GM18907 (cell line): Measurements from ENCODE around the gene SYT7.
"Not testable (repeated sequence)": the region's sequence is repeated elsewhere in the genome, so short reads cannot be mapped to it uniquely, and the experiment has no call there.

ENCODE experiments used
- ATAC-seq: cut with Tn5 transposase; IDR thresholded peaks from one replicate; pipeline ENCODE4 v1.9.1; 2021; ENCODE audit warnings: mild to moderate bottlenecking, moderate library complexity; ENCODE audit not compliant: unreplicated experiment

Gene SYT7

DNA sequence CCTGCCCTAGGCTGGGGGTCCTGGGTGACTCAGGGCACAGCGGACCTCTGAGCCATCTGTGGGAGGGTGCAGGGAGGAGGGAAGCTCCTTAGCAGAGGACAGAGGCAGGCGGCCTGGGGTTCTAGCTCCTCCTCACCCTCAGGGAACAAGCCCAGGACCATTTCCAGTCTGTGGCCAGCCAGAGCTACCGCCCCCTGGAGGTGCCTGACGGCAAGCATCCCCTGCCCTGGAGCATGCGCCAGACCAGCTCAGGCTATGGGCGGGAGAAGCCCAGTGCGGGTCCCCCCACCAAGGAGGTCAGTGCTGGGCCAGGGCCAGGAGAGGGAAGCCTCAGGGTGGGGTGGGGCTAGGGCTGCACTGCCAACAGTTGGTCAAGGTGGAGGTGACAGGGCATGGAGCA, 98.4 kb downstream of the SYT7 start:
- no peak for ATAC-seq

- no peak for ATAC-seq
Measured at GRCh38 chr11:61481806-61482205, 99.1 kb downstream of the SYT7 start.

GRCh38 chr11:61480994-61481335, 99.9 kb downstream of the SYT7 start:
- ATAC-seq, result no peak

DNA sequence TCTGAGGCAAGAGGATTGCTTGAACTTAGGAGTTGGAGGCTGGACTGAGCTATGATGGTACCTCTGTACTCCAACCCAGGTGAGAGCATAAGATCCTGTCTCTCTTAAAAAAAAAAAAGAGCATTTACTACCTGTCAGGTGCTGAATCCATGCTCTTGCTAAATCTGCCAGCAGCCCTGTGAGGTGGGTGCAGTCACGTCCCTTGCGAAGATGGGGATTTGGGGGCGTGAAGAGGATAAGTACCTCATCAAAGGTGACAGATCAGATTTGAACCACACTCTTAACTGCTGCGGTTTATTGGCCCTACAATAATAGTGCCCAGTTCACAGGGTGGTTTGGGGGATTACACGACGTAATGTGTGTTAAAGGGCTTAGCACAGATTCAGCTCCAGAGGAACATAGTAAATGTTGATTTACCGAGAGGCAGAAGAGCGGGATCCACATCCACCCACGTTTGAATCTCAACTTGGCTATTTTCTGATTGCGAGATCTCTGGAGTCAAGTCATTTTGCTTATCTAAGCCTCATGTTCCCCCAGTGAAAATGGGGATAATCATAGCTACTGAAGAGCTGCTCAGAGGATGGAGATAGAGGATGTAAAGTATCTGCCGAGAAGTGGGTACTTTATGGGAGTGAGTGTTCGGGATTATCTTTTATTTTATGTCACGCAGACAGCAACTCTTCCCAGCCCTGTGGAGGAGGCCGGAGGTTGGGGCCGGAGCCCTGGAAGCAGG, 100.4 kb downstream of the SYT7 start:
- no peak for ATAC-seq

GRCh38 chr11:61479360-61480058, 101.4 kb downstream of the SYT7 start:
- not testable (repeated sequence) for ATAC-seq

DNA sequence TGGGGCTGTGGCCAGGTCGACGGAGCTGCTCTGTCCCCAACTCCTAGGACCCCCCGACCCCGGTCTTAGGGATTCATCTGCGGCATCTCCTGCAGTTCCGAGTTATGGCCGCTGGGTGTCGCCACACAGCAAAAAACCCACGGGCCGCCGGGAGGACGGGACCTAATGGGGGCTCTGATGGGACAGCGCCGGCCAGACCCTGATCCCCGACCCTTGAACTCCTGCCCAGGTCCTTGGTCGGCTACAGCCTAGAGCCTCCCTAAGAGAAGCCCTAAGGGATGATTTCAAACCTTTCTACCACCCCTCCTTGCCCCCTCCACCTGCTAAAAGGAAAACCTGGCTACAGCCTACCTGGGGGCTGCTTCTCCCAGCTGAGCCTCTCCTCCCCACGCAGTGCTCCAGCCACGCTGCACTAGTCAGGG, 103.1 kb downstream of the SYT7 start:
- ATAC-seq, result no peak

DNA sequence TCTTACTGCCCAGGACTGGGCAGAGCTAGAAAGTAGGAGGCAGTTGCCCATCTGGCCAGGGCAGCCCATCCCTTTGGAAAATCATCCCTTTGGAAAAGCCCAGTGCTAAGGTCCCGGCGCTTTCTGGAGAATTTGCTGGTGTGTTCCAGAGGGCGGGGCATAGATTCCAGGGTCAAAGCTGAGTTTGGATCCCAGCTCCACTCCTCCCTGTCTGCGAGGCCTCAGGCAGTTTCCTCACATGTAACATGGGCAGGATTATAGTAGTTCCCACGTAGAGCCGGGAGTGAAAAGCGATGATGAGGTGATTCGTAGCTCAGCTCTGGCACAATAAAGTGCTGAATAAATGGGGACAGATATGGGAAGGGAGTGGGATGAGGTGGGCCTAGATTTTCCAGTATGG, 103.8 kb downstream of the SYT7 start:
- no peak for ATAC-seq

DNA sequence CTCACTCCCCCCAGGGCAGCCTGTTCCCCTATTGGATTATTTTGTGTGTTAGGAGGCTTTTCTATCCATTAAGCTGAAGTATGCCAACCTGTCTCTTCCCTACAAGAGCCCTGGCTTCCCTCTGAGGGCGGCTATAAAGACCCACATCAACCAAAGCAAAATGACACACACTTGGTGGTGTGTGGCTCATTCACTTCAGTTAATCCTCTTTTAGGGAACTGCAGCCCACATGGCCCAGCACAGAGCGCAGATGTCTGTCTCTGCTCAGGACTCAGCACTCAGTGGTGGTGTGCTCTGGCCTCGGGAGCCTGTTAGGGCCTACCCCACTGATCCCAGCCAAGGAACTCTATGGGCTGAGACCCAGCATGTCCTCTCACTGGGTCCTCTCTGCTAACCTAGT, 104.5 kb downstream of the SYT7 start:
- ATAC-seq, result no peak

GRCh38 chr11:61475433-61475832, 105.4 kb downstream of the SYT7 start:
- ATAC-seq, result no peak

- no peak for ATAC-seq
Measured at GRCh38 chr11:61474013-61474643, 106.7 kb downstream of the SYT7 start.

- no peak for ATAC-seq
Measured at GRCh38 chr11:61473370-61474012, 107.4 kb downstream of the SYT7 start.

- no peak for ATAC-seq
Measured at GRCh38 chr11:61472868-61473267, 108.0 kb downstream of the SYT7 start.

DNA sequence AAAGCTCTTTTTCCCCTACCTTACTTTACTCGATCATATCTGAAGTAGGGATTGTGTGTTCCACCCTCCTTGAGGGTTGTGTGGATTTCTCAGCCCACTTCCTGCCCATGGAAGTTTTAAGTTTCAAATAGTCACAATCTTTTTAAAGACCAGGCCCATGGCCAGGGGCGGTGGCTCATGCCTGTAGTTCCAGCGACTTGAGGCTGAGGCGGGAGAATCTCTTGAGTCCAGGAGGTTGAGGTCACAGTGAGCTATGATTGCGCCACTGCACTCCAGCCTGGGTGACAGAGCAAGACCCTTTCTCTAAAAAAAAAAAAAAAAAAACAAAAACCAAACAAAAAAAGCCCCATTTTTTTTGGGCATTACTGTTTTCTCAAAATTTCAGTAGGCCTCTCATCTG, 108.6 kb downstream of the SYT7 start:
- no peak for ATAC-seq

DNA sequence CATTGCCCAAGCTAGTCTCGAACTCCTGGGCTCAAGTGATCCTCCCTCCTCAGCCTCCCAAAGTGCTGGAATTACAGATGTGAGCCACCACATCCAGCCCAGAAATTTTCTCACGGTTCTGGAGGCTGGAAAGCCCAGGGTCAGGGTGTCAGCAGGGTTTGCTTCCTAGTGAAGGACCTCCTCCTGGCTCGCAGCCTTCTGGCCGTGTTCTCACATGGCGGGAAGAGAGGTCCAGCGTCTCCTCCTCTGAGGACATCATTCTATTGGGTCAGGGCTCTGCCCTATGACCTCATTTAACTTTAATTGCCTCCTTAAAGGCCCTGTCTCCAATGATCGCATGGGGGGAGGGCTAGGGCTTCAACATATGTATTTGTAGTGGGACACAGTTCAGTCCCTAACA, 112.9 kb downstream of the SYT7 start:
- ATAC-seq, result no peak

DNA sequence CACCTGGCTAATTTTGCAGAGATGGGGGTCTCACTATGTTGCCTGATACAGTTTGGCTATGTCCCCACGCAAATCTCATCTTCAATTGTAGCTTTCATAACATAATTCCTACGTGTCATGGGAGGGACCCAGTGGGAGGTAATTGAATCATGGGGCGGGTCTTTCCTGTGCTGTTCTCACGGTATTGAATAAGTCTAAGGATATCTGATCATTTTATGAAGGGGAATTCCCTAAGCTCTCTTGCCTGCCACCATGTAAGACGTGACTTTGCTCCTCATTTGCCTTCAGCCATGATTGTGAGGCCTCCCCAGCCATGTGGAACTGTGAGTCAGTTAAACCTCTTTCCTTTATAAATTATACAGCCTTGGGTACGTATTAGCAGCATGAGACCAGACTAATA, 113.3 kb downstream of the SYT7 start:
- ATAC-seq, result not testable (repeated sequence)
